Panc1 (cell line): ENCODE results near the gene SIGLEC5. TPM values are rescaled to one million over a fixed set of nuclear protein-coding genes. Genes with fewer than 3 reads are reported as not detected.

Experiments used
- ATAC-seq: fragments of 200-7000 bp; cut with Tn5 transposase; 2 replicates; pipeline ENCODE4 v1.9.1; 2020; ENCODE audit warnings: mild to moderate bottlenecking, moderate library complexity
- BruUV-seq: library from RNA; stranded (reverse); fragments of 400-500 nt; replicated peaks from 2 replicates; lab custom pipeline; 2021; lab: Mats Ljungman, UMichigan
- CTCF ChIA-PET: fragments of 300-600 bp; sonication (Branson Sonifier 250); formaldehyde crosslinking; loops from one replicate; lab custom pipeline; 2022; ENCODE audit warnings: antibody characterized with exemption; lab: Charles Lee
- POLR2A ChIA-PET: fragments of 300-600 bp; sonication (Branson Sonifier 250); formaldehyde crosslinking; loops from one replicate; lab custom pipeline; 2022; ENCODE audit warnings: antibody characterized with exemption; lab: Charles Lee
- DNase-seq: peaks from one replicate; pipeline ENCODE4 v3.0.0-alpha.2; 2010; ENCODE audit warnings: low read depth, low spot score
- H3K27ac ChIP-seq: 2 replicates; pipeline ENCODE4 v1.5.1; 2011; ENCODE audit warnings: mild to moderate bottlenecking, low read length, inconsistent platforms
- H3K27me3 ChIP-seq: fragments of 200-500 bp; sonication (Bioruptor generic); 2 replicates; pipeline ENCODE4 v1.6.0; 2014; ENCODE audit warnings: low read length, inconsistent platforms; ENCODE audit not compliant: control insufficient read depth, insufficient read depth
- H3K36me3 ChIP-seq: fragments of 200-500 bp; sonication (Bioruptor generic); 2 replicates; pipeline ENCODE4 v1.5.1; 2014; ENCODE audit warnings: inconsistent platforms, mild to moderate bottlenecking, low read length, moderate library complexity; ENCODE audit not compliant: control insufficient read depth, insufficient read depth
- H3K4me1 ChIP-seq: 2 replicates; pipeline ENCODE4 v1.5.1; 2011; ENCODE audit warnings: inconsistent platforms, mild to moderate bottlenecking, low read length, moderate library complexity; ENCODE audit not compliant: control insufficient read depth, insufficient read depth
- H3K4me3 ChIP-seq, 2 experiments: 2 replicates each; pipeline ENCODE4 v1.5.1; 2011 to 2012; ENCODE audit warnings: low read depth in 2 of 2, low read length in 2 of 2, mild to moderate bottlenecking in 2 of 2, inconsistent platforms in 1 of 2, moderate library complexity in 1 of 2
- H3K9me3 ChIP-seq: fragments of 200-500 bp; sonication (Bioruptor generic); 2 replicates; pipeline ENCODE4 v1.5.1; 2014; ENCODE audit warnings: low read depth, mild to moderate bottlenecking, inconsistent platforms, low read length, moderate library complexity; ENCODE audit not compliant: control insufficient read depth, insufficient read depth
- CTCF ChIP-seq: fragments of 450-650 bp; IDR thresholded peaks from 2 replicates; pipeline ENCODE4 v1.5.1; 2017; ENCODE audit warnings: mild to moderate bottlenecking
- POLR2AphosphoS5 ChIP-seq: IDR thresholded peaks from 2 replicates; pipeline ENCODE4 v1.6.1; 2012; ENCODE audit warnings: mild to moderate bottlenecking, low read depth, low read length, moderate library complexity
- REST ChIP-seq, 2 experiments: IDR thresholded peaks; 2 replicates each; pipeline ENCODE4 v1.6.1; 2011 to 2012; ENCODE audit warnings: low read depth in 2 of 2, control low read depth in 1 of 2, low read length in 1 of 2, mild to moderate bottlenecking in 1 of 2, moderate library complexity in 1 of 2; ENCODE audit not compliant: insufficient read depth in 1 of 2
- SIN3A ChIP-seq: IDR thresholded peaks from 2 replicates; pipeline ENCODE4 v1.6.1; 2012; ENCODE audit warnings: low read depth, mild to moderate bottlenecking, low read length, moderate library complexity, borderline replicate concordance; ENCODE audit not compliant: insufficient read depth
- TCF7L2 ChIP-seq: IDR thresholded peaks from 2 replicates; pipeline ENCODE4 v1.6.1; 2011; ENCODE audit warnings: mild to moderate bottlenecking, low read depth, low read length, inconsistent platforms
- in situ Hi-C: cut with HindIII; loops from 2 replicates; pipeline ENCODE4 v1.10.0; 2016; ENCODE audit warnings: low sequenced_read_pairs, low pct_unique_long_range_greater_than_20kb
- intact Hi-C: fragments of 100-400 bp; cut with micrococcal nuclease; formaldehyde crosslinking; loops from one replicate; pipeline ENCODE4 v1.10.0; 2022; ENCODE audit not compliant: unreplicated experiment
- total RNA-seq: library from RNA; stranded (reverse); gene quantifications from one replicate; pipeline ENCODE4 v1.2.1, GENCODE V29; 2021; ENCODE audit not compliant: unreplicated experiment

The SIGLEC5 gene
- total RNA-seq, 1 experiment from 2014 or later: not detected

- in situ Hi-C loops: no loop called here
- DNase-seq (no peak), ATAC-seq (no peak)
- Histone ChIP-seq H3K9me3 (no peaks in the 10 kb centered on the region), H3K4me1 (no peaks in the 10 kb centered on the region), H3K27me3 (no peaks in the 10 kb centered on the region), H3K4me3 (peak overlapping the region; percentile 65 to 74), H3K27ac (no peak overlapping the region; the same call in 1 of the 2 replicates), H3K36me3 (no peaks in the 10 kb centered on the region)
- BruUV-seq: no TSS peak
- TF ChIP-seq REST (IDR thresholded peaks at IDR 0.05; ENCODE audit: insufficient read depth in 1 of 2, low read depth in 2 of 2, low read length in 1 of 2): no peak
- TF ChIP-seq POLR2AphosphoS5: no peak
- no peak for TF ChIP-seq TCF7L2
- TF ChIP-seq SIN3A: no peak
- no peak for TF ChIP-seq CTCF
- POLR2A ChIA-PET: no interaction called here
- intact Hi-C loops: no loop called here
- CTCF ChIA-PET: no interaction called here
Observed at GRCh38 chr19:51594774-51595109, 35.5 kb downstream of the SIGLEC5 start.

GRCh38 chr19:51593969-51594773, 36.0 kb downstream of the SIGLEC5 start:
- Histone ChIP-seq H3K27ac (peak overlapping the region; percentile 21; the same call in 1 of the 2 replicates), H3K27me3 (no peaks in the 10 kb centered on the region), H3K36me3 (no peaks in the 10 kb centered on the region), H3K9me3 (no peaks in the 10 kb centered on the region), H3K4me3 (peak overlapping the region; percentile 65 to 74), H3K4me1 (no peaks in the 10 kb centered on the region)
- in situ Hi-C loops (no loop called here), intact Hi-C loops (no loop called here)
- TF ChIP-seq POLR2AphosphoS5: 0 out of 2 replicates have a peak, but pooled peaks have one; percentile 24
- TF ChIP-seq REST (IDR thresholded peaks at IDR 0.05; ENCODE audit: insufficient read depth in 1 of 2, low read depth in 2 of 2, low read length in 1 of 2): no peak
- TF ChIP-seq SIN3A: no peak
- no TSS peak for BruUV-seq
- peak; percentile 68 for DNase-seq
- ChIA-PET CTCF (no interaction called here), POLR2A (no interaction called here)
- ATAC-seq: peak; percentile 100
